HUES48 (cell line): ENCODE measurements around the gene ANKS1B.

ENCODE experiments used
- H3K27ac ChIP-seq: one replicate; pipeline ENCODE4 v1.7.0; 2013; ENCODE audit warnings: low read depth, low read length, inconsistent platforms
- H3K27me3 ChIP-seq: 2 replicates; pipeline ENCODE4 v1.6.1; 2013; ENCODE audit warnings: mild to moderate bottlenecking, low read length; ENCODE audit not compliant: control insufficient read depth, insufficient read depth
- H3K36me3 ChIP-seq: 2 replicates; pipeline ENCODE4 v1.6.1; 2013; ENCODE audit warnings: low read length; ENCODE audit not compliant: control insufficient read depth, insufficient read depth
- H3K4me1 ChIP-seq: 2 replicates; pipeline ENCODE4 v1.6.1; 2013; ENCODE audit warnings: mild to moderate bottlenecking, low read length; ENCODE audit not compliant: control insufficient read depth, insufficient read depth
- H3K4me3 ChIP-seq: 2 replicates; pipeline ENCODE4 v1.5.1; 2013; ENCODE audit warnings: mild to moderate bottlenecking, low read depth, low read length
- H3K9ac ChIP-seq: 2 replicates; pipeline ENCODE4 v1.6.1; 2013; ENCODE audit warnings: mild to moderate bottlenecking, low read depth, low read length, moderate library complexity
- H3K9me3 ChIP-seq: 2 replicates; pipeline ENCODE4 v1.6.1; 2013; ENCODE audit warnings: low read length; ENCODE audit not compliant: control insufficient read depth, insufficient read depth

The ANKS1B gene

GRCh38 chr12:98803468-98804209 lies 1181.1 kb downstream of the ANKS1B start:
- Histone ChIP-seq H3K27ac (no peak overlapping the region), H3K27me3 (no peaks in the 10 kb centered on the region), H3K9ac (no peak overlapping the region), H3K4me3 (no peak overlapping the region), H3K36me3 (no peaks in the 10 kb centered on the region), H3K9me3 (no peaks in the 10 kb centered on the region), H3K4me1 (peaks cover 7% of the 10 kb centered on the region; the same call in 1 of the 2 replicates)

- Histone ChIP-seq H3K9me3 (no peaks in the 10 kb centered on the region), H3K9ac (no peak overlapping the region), H3K36me3 (no peaks in the 10 kb centered on the region), H3K27ac (no peak overlapping the region), H3K4me1 (peaks cover 7% of the 10 kb centered on the region; the same call in 1 of the 2 replicates), H3K4me3 (no peak overlapping the region), H3K27me3 (no peaks in the 10 kb centered on the region)
These were observed 1184.9 kb downstream of the ANKS1B start for GRCh38 chr12:98799822-98800221.

- Histone ChIP-seq H3K9me3 (no peaks in the 10 kb centered on the region), H3K36me3 (no peaks in the 10 kb centered on the region), H3K4me3 (no peak overlapping the region), H3K4me1 (peaks cover 7% of the 10 kb centered on the region; the same call in 1 of the 2 replicates), H3K27me3 (no peaks in the 10 kb centered on the region), H3K27ac (no peak overlapping the region), H3K9ac (no peak overlapping the region)
These were observed 1185.5 kb downstream of the ANKS1B start for GRCh38 chr12:98799146-98799810.

- Histone ChIP-seq H3K9ac (no peak overlapping the region), H3K4me3 (no peak overlapping the region), H3K4me1 (peaks cover 7% of the 10 kb centered on the region; the same call in 1 of the 2 replicates), H3K27ac (no peak overlapping the region), H3K27me3 (no peaks in the 10 kb centered on the region), H3K36me3 (no peaks in the 10 kb centered on the region), H3K9me3 (no peaks in the 10 kb centered on the region)
These were observed 1187.5 kb downstream of the ANKS1B start for GRCh38 chr12:98797200-98797599.

- Histone ChIP-seq H3K9me3 (no peaks in the 10 kb centered on the region), H3K27ac (no peak overlapping the region), H3K36me3 (no peaks in the 10 kb centered on the region), H3K4me3 (no peak overlapping the region), H3K9ac (no peak overlapping the region), H3K4me1 (peaks cover 7% of the 10 kb centered on the region; the same call in 1 of the 2 replicates), H3K27me3 (no peaks in the 10 kb centered on the region)
These were observed 1188.0 kb downstream of the ANKS1B start for GRCh38 chr12:98796745-98797144.

- no peak overlapping the region for H3K9ac ChIP-seq
- H3K27me3 ChIP-seq = no peaks in the 10 kb centered on the region
These were observed 1191.6 kb downstream of the ANKS1B start for GRCh38 chr12:98793121-98793520.

GRCh38 chr12:98791406-98791805 lies 1193.3 kb downstream of the ANKS1B start:
- Histone ChIP-seq H3K9ac (no peak overlapping the region), H3K27ac (no peak overlapping the region), H3K27me3 (no peaks in the 10 kb centered on the region), H3K36me3 (no peaks in the 10 kb centered on the region), H3K4me3 (no peak overlapping the region), H3K9me3 (no peaks in the 10 kb centered on the region), H3K4me1 (no peaks in the 10 kb centered on the region)

More at GRCh38 chr12:98793121-98793520, 1191.6 kb downstream of the ANKS1B start:
- Histone ChIP-seq H3K27ac (no peak overlapping the region), H3K9me3 (no peaks in the 10 kb centered on the region), H3K4me1 (no peaks in the 10 kb centered on the region), H3K36me3 (no peaks in the 10 kb centered on the region), H3K4me3 (no peak overlapping the region)

GRCh38 chr12:98788396-98788795 lies 1196.3 kb downstream of the ANKS1B start:
- H3K9me3 ChIP-seq = no peaks in the 10 kb centered on the region
- H3K36me3 ChIP-seq = no peaks in the 10 kb centered on the region
- no peak overlapping the region for H3K9ac ChIP-seq
- no peak overlapping the region for H3K4me3 ChIP-seq
- H3K27ac ChIP-seq = no peak overlapping the region
- H3K27me3 ChIP-seq = no peaks in the 10 kb centered on the region
- H3K4me1 ChIP-seq = no peaks in the 10 kb centered on the region

GRCh38 chr12:98786653-98787052 lies 1198.1 kb downstream of the ANKS1B start:
- Histone ChIP-seq H3K4me3 (no peak overlapping the region), H3K9me3 (no peaks in the 10 kb centered on the region), H3K36me3 (no peaks in the 10 kb centered on the region), H3K27ac (no peak overlapping the region), H3K9ac (no peak overlapping the region), H3K27me3 (no peaks in the 10 kb centered on the region), H3K4me1 (no peaks in the 10 kb centered on the region)

- Histone ChIP-seq H3K27ac (no peak overlapping the region), H3K27me3 (no peaks in the 10 kb centered on the region), H3K9me3 (no peaks in the 10 kb centered on the region), H3K9ac (no peak overlapping the region), H3K36me3 (no peaks in the 10 kb centered on the region), H3K4me3 (no peak overlapping the region), H3K4me1 (no peaks in the 10 kb centered on the region)
These were observed 1201.3 kb downstream of the ANKS1B start for GRCh38 chr12:98783420-98783819.

GRCh38 chr12:98780261-98780660 lies 1204.5 kb downstream of the ANKS1B start:
- no peak overlapping the region for H3K9ac ChIP-seq

More at GRCh38 chr12:98780261-98780660, 1204.5 kb downstream of the ANKS1B start:
- no peaks in the 10 kb centered on the region for H3K9me3 ChIP-seq
- H3K27me3 ChIP-seq = no peaks in the 10 kb centered on the region
- no peaks in the 10 kb centered on the region for H3K36me3 ChIP-seq
- no peak overlapping the region for H3K27ac ChIP-seq
- H3K4me1 ChIP-seq = no peaks in the 10 kb centered on the region
- H3K4me3 ChIP-seq = no peak overlapping the region
